AG04449 (cell line): ENCODE measurements around the gene ATXN2.
"Not testable (repeated sequence)": the region's sequence is repeated elsewhere in the genome, so short reads cannot be mapped to it uniquely, and the experiment has no call there.

Source experiments
- CTCF ChIA-PET: fragments of 350-600 bp; formaldehyde crosslinking; extraction: SDS; loops from one replicate; lab custom pipeline; 2021; ENCODE audit warnings: antibody characterized with exemption; lab: Yijun Ruan, JAX
- POLR2A ChIA-PET: fragments of 400-600, 350-600 bp; formaldehyde crosslinking; extraction: SDS; loops from one replicate; lab custom pipeline; 2020; ENCODE audit warnings: antibody characterized with exemption, inconsistent platforms; lab: Yijun Ruan, JAX
- DNase-seq: peaks from one replicate; pipeline ENCODE4 v3.0.0-alpha.2; 2010; ENCODE audit warnings: low read depth, low spot score
- H3K4me3 ChIP-seq: 2 replicates; pipeline ENCODE4 v1.5.1; 2011; ENCODE audit warnings: low read depth, mild to moderate bottlenecking, control low read depth, low read length
- CTCF ChIP-seq: IDR thresholded peaks from one replicate; pipeline ENCODE4 v1.5.1; 2011; ENCODE audit warnings: mild to moderate bottlenecking, moderate library complexity, low read length, control low read depth, inconsistent platforms; ENCODE audit not compliant: insufficient read depth; ENCODE audit errors: missing control alignments

Gene ATXN2

GRCh38 chr12:111590552-111590951 is 8.6 kb downstream of the ATXN2 start:
- H3K4me3 ChIP-seq, result no peak overlapping the region
- ChIA-PET POLR2A (no interaction called here), CTCF (no interaction called here)
- no peak for TF ChIP-seq CTCF
- DNase-seq, result no peak

- ChIA-PET POLR2A (no interaction called here), CTCF (no interaction called here)
- no peak overlapping the region for H3K4me3 ChIP-seq
- DNase-seq, result no peak
- TF ChIP-seq CTCF, result no peak
These were observed 9.5 kb downstream of the ATXN2 start for GRCh38 chr12:111589601-111590000.

- CTCF ChIA-PET, result no interaction called here
- DNase-seq, result no peak
- no peak overlapping the region for H3K4me3 ChIP-seq
- POLR2A ChIA-PET, result no interaction called here
- no peak for TF ChIP-seq CTCF
These were observed 11.1 kb downstream of the ATXN2 start for GRCh38 chr12:111588010-111588409.

- no peak for DNase-seq
- ChIA-PET POLR2A (no interaction called here), CTCF (interaction anchor here (1.1 to 1.5 kb wide), 3 partner anchors 57 to 190 kb away, joined by 3 read pairs; no protein-coding TSS in a partner anchor)
- TF ChIP-seq CTCF, result no peak
- no peak overlapping the region for H3K4me3 ChIP-seq
These were observed 12.1 kb downstream of the ATXN2 start for GRCh38 chr12:111586986-111587385.

- ChIA-PET CTCF (interaction anchor here (0.9 to 1.5 kb wide), 4 partner anchors 11 to 189 kb away, joined by 3 read pairs; no protein-coding TSS in a partner anchor), POLR2A (no interaction called here)
- no peak overlapping the region for H3K4me3 ChIP-seq
- no peak for DNase-seq
- no peak for TF ChIP-seq CTCF
These were observed 13.4 kb downstream of the ATXN2 start for GRCh38 chr12:111585690-111586089.

GRCh38 chr12:111584959-111585358 is 14.2 kb downstream of the ATXN2 start:
- ChIA-PET CTCF (interaction anchor here (0.7 to 1.3 kb wide), 2 partner anchors 10 to 57 kb away, joined by 3 to 4 read pairs; no protein-coding TSS in a partner anchor), POLR2A (no interaction called here)
- DNase-seq, result no peak

GRCh38 chr12:111583506-111583905 is 15.6 kb downstream of the ATXN2 start:
- CTCF ChIA-PET, DNase-seq, POLR2A ChIA-PET, H3K4me3 ChIP-seq: not testable (repeated sequence)

More at GRCh38 chr12:111584959-111585358, 14.2 kb downstream of the ATXN2 start:
- TF ChIP-seq CTCF, result no peak
- no peak overlapping the region for H3K4me3 ChIP-seq
